Parathyroid adenoma (tissue), 2 donors: ENCODE data around the gene MAPRE3.

Experiments
- H2AFZ ChIP-seq: fragments of 300-600 bp; sonication (generic); one replicate; pipeline ENCODE4 v1.7.0; 2017; ENCODE audit warnings: antibody characterized with exemption, mild to moderate bottlenecking
- H3K27ac ChIP-seq: fragments of 300-600 bp; sonication (generic); one replicate; pipeline ENCODE4 v1.7.0; 2017
- H3K27me3 ChIP-seq: fragments of 300-600 bp; sonication (generic); one replicate; pipeline ENCODE4 v1.7.0; 2017; ENCODE audit warnings: low read length; ENCODE audit not compliant: control insufficient read depth, insufficient read depth
- H3K36me3 ChIP-seq: fragments of 300-600 bp; sonication (generic); one replicate; pipeline ENCODE4 v1.7.0; 2017; ENCODE audit warnings: low read length; ENCODE audit not compliant: control insufficient read depth, insufficient read depth
- H3K4me1 ChIP-seq: fragments of 300-600 bp; sonication (generic); one replicate; pipeline ENCODE4 v1.7.0; 2017; ENCODE audit warnings: control low read depth
- H3K4me2 ChIP-seq: fragments of 300-600 bp; sonication (generic); one replicate; pipeline ENCODE4 v1.7.0; 2017; ENCODE audit warnings: low read length
- H3K4me3 ChIP-seq: fragments of 300-600 bp; sonication (generic); one replicate; pipeline ENCODE4 v1.7.0; 2017; ENCODE audit warnings: low read depth, low read length
- H3K79me2 ChIP-seq: fragments of 300-600 bp; sonication (generic); one replicate; pipeline ENCODE4 v1.7.0; 2017; ENCODE audit warnings: control low read depth
- H3K9ac ChIP-seq: fragments of 300-600 bp; sonication (generic); one replicate; pipeline ENCODE4 v1.7.0; 2017; ENCODE audit warnings: mild to moderate bottlenecking
- H3K9me3 ChIP-seq: fragments of 300-600 bp; sonication (generic); one replicate; pipeline ENCODE4 v1.7.0; 2017; ENCODE audit warnings: low read length; ENCODE audit not compliant: control insufficient read depth
- TF ChIP-seq, protein P1 (sequence below): fragments of 300-600 bp; sonication (generic); IDR thresholded peaks from one replicate; pipeline ENCODE4 v1.7.0; 2017; ENCODE audit warnings: antibody characterized with exemption, mild to moderate bottlenecking
- donor health status: primary hyperparathyroidism.

MAPRE3 gene

GRCh38 chr2:27010139-27010538 is 39.7 kb downstream of the MAPRE3 start:
- Histone ChIP-seq H3K9me3 (no peaks in the 10 kb centered on the region), H3K4me2 (no peak overlapping the region), H3K4me3 (no peak overlapping the region), H2AFZ (no peak overlapping the region), H3K36me3 (no peaks in the 10 kb centered on the region), H3K27me3 (no peaks in the 10 kb centered on the region), H3K27ac (no peak overlapping the region), H3K9ac (no peak overlapping the region), H3K4me1 (peaks cover 36% of the 10 kb centered on the region), H3K79me2 (peaks cover 25% of the 10 kb centered on the region)
- TF ChIP-seq, protein P1, sequence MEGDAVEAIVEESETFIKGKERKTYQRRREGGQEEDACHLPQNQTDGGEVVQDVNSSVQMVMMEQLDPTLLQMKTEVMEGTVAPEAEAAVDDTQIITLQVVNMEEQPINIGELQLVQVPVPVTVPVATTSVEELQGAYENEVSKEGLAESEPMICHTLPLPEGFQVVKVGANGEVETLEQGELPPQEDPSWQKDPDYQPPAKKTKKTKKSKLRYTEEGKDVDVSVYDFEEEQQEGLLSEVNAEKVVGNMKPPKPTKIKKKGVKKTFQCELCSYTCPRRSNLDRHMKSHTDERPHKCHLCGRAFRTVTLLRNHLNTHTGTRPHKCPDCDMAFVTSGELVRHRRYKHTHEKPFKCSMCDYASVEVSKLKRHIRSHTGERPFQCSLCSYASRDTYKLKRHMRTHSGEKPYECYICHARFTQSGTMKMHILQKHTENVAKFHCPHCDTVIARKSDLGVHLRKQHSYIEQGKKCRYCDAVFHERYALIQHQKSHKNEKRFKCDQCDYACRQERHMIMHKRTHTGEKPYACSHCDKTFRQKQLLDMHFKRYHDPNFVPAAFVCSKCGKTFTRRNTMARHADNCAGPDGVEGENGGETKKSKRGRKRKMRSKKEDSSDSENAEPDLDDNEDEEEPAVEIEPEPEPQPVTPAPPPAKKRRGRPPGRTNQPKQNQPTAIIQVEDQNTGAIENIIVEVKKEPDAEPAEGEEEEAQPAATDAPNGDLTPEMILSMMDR = no peak

GRCh38 chr2:27013738-27014137 is 43.3 kb downstream of the MAPRE3 start:
- Histone ChIP-seq H3K9me3 (no peaks in the 10 kb centered on the region), H3K4me3 (no peak overlapping the region), H2AFZ (no peak overlapping the region), H3K27ac (no peak overlapping the region), H3K36me3 (no peaks in the 10 kb centered on the region), H3K27me3 (no peaks in the 10 kb centered on the region), H3K9ac (no peak overlapping the region), H3K4me2 (no peak overlapping the region), H3K4me1 (peaks cover 25% of the 10 kb centered on the region), H3K79me2 (peaks cover 16% of the 10 kb centered on the region)
- TF ChIP-seq, protein P1 = no peak

DNA sequence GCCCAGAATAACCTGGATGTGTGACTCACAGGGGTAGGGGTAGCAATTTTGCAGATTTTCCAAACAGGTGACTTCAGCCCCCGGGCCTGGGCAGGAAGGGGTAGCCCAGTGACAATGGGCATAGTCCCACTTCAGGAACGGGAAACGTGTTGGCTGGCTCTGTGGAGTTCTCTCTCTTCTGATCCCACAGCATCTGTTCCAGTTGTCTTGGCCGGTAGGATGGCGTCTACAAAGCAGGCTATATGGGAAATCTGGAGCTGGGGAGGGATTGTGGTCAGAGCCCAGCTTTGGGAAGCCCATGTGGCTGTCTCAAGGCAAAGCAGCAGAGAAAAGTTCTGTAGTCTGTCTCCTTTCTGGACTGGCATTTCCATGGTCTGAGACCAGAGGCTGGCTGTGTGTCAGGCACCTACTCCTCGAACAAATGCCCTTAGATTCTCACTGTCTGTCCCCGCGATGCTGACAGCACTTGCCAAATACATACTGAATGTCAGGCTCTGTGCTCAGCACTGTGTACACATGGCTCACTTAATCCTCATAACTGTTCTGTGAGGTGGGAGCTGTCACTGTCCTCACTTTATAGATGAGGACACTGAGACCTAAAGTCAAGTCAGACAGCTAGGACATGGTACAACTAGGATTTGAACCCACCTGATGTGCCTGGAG is 44.5 kb downstream of the MAPRE3 start:
- Histone ChIP-seq H3K4me3 (no peak overlapping the region), H2AFZ (no peak overlapping the region), H3K4me1 (peaks cover 21% of the 10 kb centered on the region), H3K79me2 (peaks cover 25% of the 10 kb centered on the region), H3K36me3 (no peaks in the 10 kb centered on the region), H3K9me3 (no peaks in the 10 kb centered on the region), H3K27ac (peak overlapping the region; percentile 45), H3K27me3 (no peaks in the 10 kb centered on the region), H3K4me2 (no peak overlapping the region), H3K9ac (no peak overlapping the region)
- TF ChIP-seq, protein P1 = no peak

DNA sequence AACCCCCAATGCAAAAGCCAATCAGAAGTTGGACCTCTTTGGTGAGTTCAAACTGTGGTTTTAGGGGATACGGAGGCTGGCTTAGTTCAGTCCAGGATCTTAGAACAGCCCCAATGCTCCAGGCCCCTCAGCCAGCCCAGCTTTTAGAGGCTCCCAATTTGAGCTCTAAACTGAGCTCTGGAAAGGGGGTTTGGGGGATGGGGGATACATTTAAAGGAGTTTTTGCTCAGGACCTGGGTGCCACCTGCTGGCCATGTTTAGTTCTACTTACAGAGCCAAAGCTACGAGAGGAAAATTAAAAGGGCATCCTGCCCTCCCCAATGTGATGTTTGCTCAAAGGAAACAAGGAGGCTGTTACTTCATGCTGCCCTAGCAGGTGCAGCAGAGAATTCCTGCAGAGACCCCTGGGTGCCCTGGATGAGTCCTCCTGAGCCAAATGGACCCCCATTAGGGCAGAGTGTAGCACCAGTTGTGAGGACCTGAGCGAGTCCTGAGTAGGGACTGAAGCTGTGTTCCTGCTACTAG is 46.4 kb downstream of the MAPRE3 start:
- H3K4me2 ChIP-seq = no peak overlapping the region
- H3K36me3 ChIP-seq = no peaks in the 10 kb centered on the region
- no peak overlapping the region for H3K4me3 ChIP-seq
- no peak overlapping the region for H3K9ac ChIP-seq
- no peak overlapping the region for H2AFZ ChIP-seq
- no peak overlapping the region for H3K27ac ChIP-seq
- TF ChIP-seq, protein P1 = peak; percentile 76
- H3K4me1 ChIP-seq = peaks cover 18% of the 10 kb centered on the region
- peaks cover 32% of the 10 kb centered on the region for H3K79me2 ChIP-seq
- H3K27me3 ChIP-seq = no peaks in the 10 kb centered on the region
- no peaks in the 10 kb centered on the region for H3K9me3 ChIP-seq

GRCh38 chr2:27018142-27018541 is 47.7 kb downstream of the MAPRE3 start:
- H3K27ac ChIP-seq = no peak overlapping the region
- no peak overlapping the region for H3K4me2 ChIP-seq
- no peak overlapping the region for H3K9ac ChIP-seq
- no peak overlapping the region for H2AFZ ChIP-seq
- peaks cover 18% of the 10 kb centered on the region for H3K4me1 ChIP-seq
- no peaks in the 10 kb centered on the region for H3K9me3 ChIP-seq
- H3K79me2 ChIP-seq = peaks cover 40% of the 10 kb centered on the region
- H3K4me3 ChIP-seq = no peak overlapping the region
- H3K36me3 ChIP-seq = no peaks in the 10 kb centered on the region
- no peaks in the 10 kb centered on the region for H3K27me3 ChIP-seq
- TF ChIP-seq, protein P1 = no peak
